ENCODE measurements around the gene TEX261.

The TEX261 gene

GRCh38 chr2:71003396-71003795 is 8.7 kb upstream of the TEX261 start:
- H3K9ac ChIP-seq (ENCODE audit: low read length): no peak overlapping the region
- no peaks in the 10 kb centered on the region for H3K27me3 ChIP-seq (replicated peaks; ENCODE audit: insufficient read depth, low read length)
- H3K27ac ChIP-seq (ENCODE audit: low read length): no peak overlapping the region
- no peaks in the 10 kb centered on the region for H3K9me2 ChIP-seq (replicated peaks; ENCODE audit: insufficient read depth, low read length)
- H3K4me3 ChIP-seq (ENCODE audit: low read length): no peak overlapping the region
- TF ChIP-seq EZH2phosphoT487 (IDR thresholded peaks at IDR 0.05; ENCODE audit: low read length): no peak
- TF ChIP-seq EZH2 (optimal IDR thresholded peaks at IDR 0.05; ENCODE audit: low read depth, low read length): no peak
- TF ChIP-seq CTCF (IDR thresholded peaks at IDR 0.05; ENCODE audit: low read length): no peak
- no peaks in the 10 kb centered on the region for H3K9me3 ChIP-seq (replicated peaks; ENCODE audit: insufficient read depth, low read length)
- H3K4me1 ChIP-seq (ENCODE audit: low read length): peaks cover 11% of the 10 kb centered on the region
- no peak for DNase-seq
- H3F3A ChIP-seq (ENCODE audit: insufficient read depth, low read length): 0 out of 2 replicates have a peak, but pooled peaks cover 5% of the 10 kb centered on the region
- H2AFZ ChIP-seq (ENCODE audit: low read length): no peak overlapping the region
- no peaks in the 10 kb centered on the region for H4K20me1 ChIP-seq (ENCODE audit: insufficient read depth, low read length)
- H3K79me2 ChIP-seq (ENCODE audit: low read length): no peaks in the 10 kb centered on the region
- no peaks in the 10 kb centered on the region for H3K36me3 ChIP-seq (replicated peaks; ENCODE audit: insufficient read depth, low read length)
- H3K4me2 ChIP-seq (ENCODE audit: low read depth, low read length): no peak overlapping the region

GRCh38 chr2:71001981-71002570 is 7.4 kb upstream of the TEX261 start:
- Histone ChIP-seq H4K20me1 (ENCODE audit: insufficient read depth, low read length) (no peaks in the 10 kb centered on the region), H3K9me3 (replicated peaks; ENCODE audit: insufficient read depth, low read length) (no peaks in the 10 kb centered on the region), H2AFZ (ENCODE audit: low read length) (no peak overlapping the region; the same call in 1 of the 2 replicates), H3K27me3 (replicated peaks; ENCODE audit: insufficient read depth, low read length) (no peaks in the 10 kb centered on the region), H3F3A (ENCODE audit: insufficient read depth, low read length) (0 out of 2 replicates have a peak, but pooled peaks cover 5% of the 10 kb centered on the region), H3K4me1 (ENCODE audit: low read length) (peaks cover 11% of the 10 kb centered on the region), H3K27ac (ENCODE audit: low read length) (no peak overlapping the region), H3K79me2 (ENCODE audit: low read length) (no peaks in the 10 kb centered on the region), H3K4me2 (ENCODE audit: low read depth, low read length) (no peak overlapping the region), H3K4me3 (ENCODE audit: low read length) (no peak overlapping the region), H3K9me2 (replicated peaks; ENCODE audit: insufficient read depth, low read length) (no peaks in the 10 kb centered on the region), H3K36me3 (replicated peaks; ENCODE audit: insufficient read depth, low read length) (no peaks in the 10 kb centered on the region), H3K9ac (ENCODE audit: low read length) (no peak overlapping the region)
- no peak for TF ChIP-seq EZH2phosphoT487 (IDR thresholded peaks at IDR 0.05; ENCODE audit: low read length)
- no peak for TF ChIP-seq EZH2 (optimal IDR thresholded peaks at IDR 0.05; ENCODE audit: low read depth, low read length)
- TF ChIP-seq CTCF (IDR thresholded peaks at IDR 0.05; ENCODE audit: low read length): no peak
- DNase-seq: no peak

- no peaks in the 10 kb centered on the region for H3K9me3 ChIP-seq (replicated peaks; ENCODE audit: insufficient read depth, low read length)
- H3F3A ChIP-seq (ENCODE audit: insufficient read depth, low read length): 0 out of 2 replicates have a peak, but pooled peaks cover 5% of the 10 kb centered on the region
- H3K4me3 ChIP-seq (ENCODE audit: low read length): no peak overlapping the region; the same call in 1 of the 2 replicates
- no peak overlapping the region for H3K27ac ChIP-seq (ENCODE audit: low read length)
- H3K4me1 ChIP-seq (ENCODE audit: low read length): peaks cover 11% of the 10 kb centered on the region
- H4K20me1 ChIP-seq (ENCODE audit: insufficient read depth, low read length): no peaks in the 10 kb centered on the region
- H3K9ac ChIP-seq (ENCODE audit: low read length): no peak overlapping the region
- H2AFZ ChIP-seq (ENCODE audit: low read length): peak overlapping the region; percentile 96
- no peaks in the 10 kb centered on the region for H3K27me3 ChIP-seq (replicated peaks; ENCODE audit: insufficient read depth, low read length)
- no peak for DNase-seq
- no peaks in the 10 kb centered on the region for H3K9me2 ChIP-seq (replicated peaks; ENCODE audit: insufficient read depth, low read length)
- H3K4me2 ChIP-seq (ENCODE audit: low read depth, low read length): peak overlapping the region; percentile 75; the same call in 1 of the 2 replicates
- no peaks in the 10 kb centered on the region for H3K36me3 ChIP-seq (replicated peaks; ENCODE audit: insufficient read depth, low read length)
- no peak for TF ChIP-seq EZH2phosphoT487 (IDR thresholded peaks at IDR 0.05; ENCODE audit: low read length)
- H3K79me2 ChIP-seq (ENCODE audit: low read length): no peaks in the 10 kb centered on the region
These were observed 6.9 kb upstream of the TEX261 start for GRCh38 chr2:71001592-71001927.
